Activated naive CD8-positive, alpha-beta T cell treated with anti-CD3 and anti-CD28 coated beads, Interleukin-2, amount 50 U/mL, for 16 hours (primary cell): ENCODE data around the gene IL26.
A peak's percentile ranks its signal among the peaks of the same experiment; 100 is the strongest.

Experiments
- DNase-seq: peaks from one replicate; pipeline ENCODE4 v3.0.0-alpha.2; 2020; ENCODE audit warnings: low read depth, low spot score

Gene IL26

GRCh38 chr12:68225576-68226476 is at the start of gene IL26:
Gene IL26 (minus strand): TSS chr12:68225810. CDS start chr12:68225756, 54 bp downstream.
- no peak for DNase-seq

- DNase-seq, result no peak
Observed at GRCh38 chr12:68272732-68273131, 47.1 kb upstream of the IL26 start.

GRCh38 chr12:68271346-68271745 is 45.7 kb upstream of the IL26 start:
- no peak for DNase-seq

GRCh38 chr12:68270358-68270757 is 44.7 kb upstream of the IL26 start:
- DNase-seq, result no peak

- DNase-seq, result no peak
Observed at GRCh38 chr12:68269779-68270178, 44.2 kb upstream of the IL26 start.

GRCh38 chr12:68268967-68269366 is 43.4 kb upstream of the IL26 start:
- no peak for DNase-seq

GRCh38 chr12:68267892-68268396 is 42.3 kb upstream of the IL26 start:
- DNase-seq, result no peak

GRCh38 chr12:68264857-68265256 is 39.2 kb upstream of the IL26 start:
- no peak for DNase-seq

- DNase-seq, result no peak
Observed at GRCh38 chr12:68264158-68264855, 38.7 kb upstream of the IL26 start.

- DNase-seq, result no peak
Observed at GRCh38 chr12:68263366-68263765, 37.8 kb upstream of the IL26 start.

GRCh38 chr12:68261896-68262295 is 36.3 kb upstream of the IL26 start:
- DNase-seq, result no peak

- DNase-seq, result no peak
Observed at GRCh38 chr12:68260153-68260552, 34.5 kb upstream of the IL26 start.

- DNase-seq, result no peak
Observed at GRCh38 chr12:68259318-68259940, 33.8 kb upstream of the IL26 start.

- no peak for DNase-seq
Observed at GRCh38 chr12:68253504-68253903, 27.9 kb upstream of the IL26 start, which contains the start of gene IL22. Gene IL22 (minus strand): TSS chr12:68253604. CDS start chr12:68253448, 156 bp downstream.

- DNase-seq, result no peak
Observed at GRCh38 chr12:68252077-68252476, 26.5 kb upstream of the IL26 start.

GRCh38 chr12:68250454-68250853 is 24.8 kb upstream of the IL26 start:
- DNase-seq, result no peak

GRCh38 chr12:68247785-68248184 is 22.2 kb upstream of the IL26 start:
- DNase-seq, result no peak

GRCh38 chr12:68246350-68246749 is 20.7 kb upstream of the IL26 start:
- DNase-seq, result no peak

GRCh38 chr12:68245180-68246021 is 19.8 kb upstream of the IL26 start:
- no peak for DNase-seq

GRCh38 chr12:68242777-68243176 is 17.2 kb upstream of the IL26 start:
- DNase-seq, result no peak

GRCh38 chr12:68240975-68241374 is 15.4 kb upstream of the IL26 start:
- DNase-seq, result peak; percentile 17
